IMR-90 (cell line): ENCODE data around the gene EXOC3L4. TPM values are rescaled to one million over a fixed set of nuclear protein-coding genes. Genes with fewer than 3 reads are reported as not detected.

Source experiments
- ATAC-seq: fragments of 200-7000 bp; cut with Tn5 transposase; 2 replicates; pipeline ENCODE4 v1.9.1; 2020; ENCODE audit warnings: low read depth, mild to moderate bottlenecking, moderate library complexity
- BruUV-seq: library from RNA; stranded (reverse); fragments of 400-500 nt; replicated peaks from 2 replicates; lab custom pipeline; 2021; lab: Mats Ljungman, UMichigan
- CTCF ChIA-PET: fragments of 300-600 bp; formaldehyde crosslinking; extraction: SDS; loops from one replicate; lab custom pipeline; 2021; ENCODE audit warnings: antibody characterized with exemption; lab: Yijun Ruan, JAX
- POLR2A ChIA-PET: fragments of 300-600 bp; sonication (Branson Sonifier 250); formaldehyde crosslinking; loops from one replicate; lab custom pipeline; 2022; ENCODE audit warnings: antibody characterized with exemption; ENCODE audit not compliant: unreplicated experiment; lab: Charles Lee
- DNase-seq: peaks from one replicate; pipeline ENCODE4 v3.0.0; 2013
- H2AFZ ChIP-seq: replicated peaks from 2 replicates; pipeline ENCODE3; 2013; ENCODE audit warnings: low read length, mild to moderate bottlenecking; ENCODE audit not compliant: poor library complexity
- H2AK5ac ChIP-seq: 2 replicates; pipeline ENCODE4 v1.6.1; 2013; ENCODE audit warnings: low read depth, low read length, inconsistent platforms
- H2AK9ac ChIP-seq: replicated peaks from 2 replicates; pipeline ENCODE3; 2013; ENCODE audit warnings: mild to moderate bottlenecking, low read depth, low read length, moderate library complexity; ENCODE audit not compliant: poor library complexity
- H2BK120ac ChIP-seq: 2 replicates; pipeline ENCODE4 v1.6.1; 2013; ENCODE audit warnings: low read depth, low read length, inconsistent platforms
- H2BK15ac ChIP-seq: 3 replicates; pipeline ENCODE4 v1.6.1; 2013; ENCODE audit warnings: low read depth, low read length, inconsistent platforms
- H2BK20ac ChIP-seq: 2 replicates; pipeline ENCODE4 v1.6.1; 2013; ENCODE audit warnings: low read depth, mild to moderate bottlenecking, inconsistent platforms, low read length, moderate library complexity
- H2BK5ac ChIP-seq: 2 replicates; pipeline ENCODE4 v1.6.1; 2013; ENCODE audit warnings: mild to moderate bottlenecking, low read depth, low read length, inconsistent platforms; ENCODE audit not compliant: poor library complexity, severe bottlenecking
- H3K14ac ChIP-seq: replicated peaks from 2 replicates; pipeline ENCODE4 v1.6.1; 2013; ENCODE audit warnings: low read depth, low read length, inconsistent platforms
- H3K18ac ChIP-seq: 2 replicates; pipeline ENCODE4 v1.6.1; 2013; ENCODE audit warnings: low read depth, low read length, control low read depth
- H3K23ac ChIP-seq: 2 replicates; pipeline ENCODE4 v1.6.1; 2013; ENCODE audit warnings: low read depth, low read length, inconsistent platforms
- H3K27ac ChIP-seq: 2 replicates; pipeline ENCODE4 v1.5.1; 2013; ENCODE audit warnings: mild to moderate bottlenecking, control low read depth, low read length; ENCODE audit not compliant: insufficient read depth
- H3K27me3 ChIP-seq: 2 replicates; pipeline ENCODE4 v1.6.1; 2013; ENCODE audit warnings: low read length; ENCODE audit not compliant: control insufficient read depth, insufficient read depth
- H3K36me3 ChIP-seq: 2 replicates; pipeline ENCODE4 v1.6.1; 2013; ENCODE audit warnings: low read length, mixed read lengths; ENCODE audit not compliant: control insufficient read depth, insufficient read depth
- H3K4ac ChIP-seq: 2 replicates; pipeline ENCODE4 v1.6.1; 2013; ENCODE audit warnings: low read depth, low read length, inconsistent platforms
- H3K4me1 ChIP-seq: 2 replicates; pipeline ENCODE4 v1.6.1; 2013; ENCODE audit warnings: low read length, mixed read lengths; ENCODE audit not compliant: control insufficient read depth, insufficient read depth
- H3K4me2 ChIP-seq: 2 replicates; pipeline ENCODE4 v1.6.1; 2013; ENCODE audit warnings: low read depth, mild to moderate bottlenecking, control low read depth, low read length, moderate library complexity
- H3K4me3 ChIP-seq: 2 replicates; pipeline ENCODE4 v1.5.1; 2013; ENCODE audit warnings: low read depth, mild to moderate bottlenecking, control low read depth, low read length, moderate library complexity; ENCODE audit not compliant: insufficient read depth
- H3K56ac ChIP-seq: 2 replicates; pipeline ENCODE4 v1.6.1; 2013; ENCODE audit warnings: low read length, inconsistent platforms; ENCODE audit not compliant: insufficient read depth; ENCODE audit errors: extremely low read depth
- H3K79me1 ChIP-seq, 2 experiments: 2 replicates each; pipeline ENCODE4 v1.6.1; 2013; ENCODE audit warnings: low read length in 2 of 2, inconsistent platforms in 1 of 2, low read depth in 1 of 2
- H3K9ac ChIP-seq: 2 replicates; pipeline ENCODE4 v1.6.1; 2013; ENCODE audit warnings: low read depth, low read length, control low read depth
- H3K9me1 ChIP-seq: 2 replicates; pipeline ENCODE4 v1.6.1; 2013; ENCODE audit warnings: low read length, inconsistent platforms; ENCODE audit not compliant: insufficient read depth
- H3K9me3 ChIP-seq: 2 replicates; pipeline ENCODE4 v1.6.1; 2013; ENCODE audit warnings: low read length; ENCODE audit not compliant: control insufficient read depth, insufficient read depth
- H4K20me1 ChIP-seq: 2 replicates; pipeline ENCODE4 v1.6.1; 2013; ENCODE audit warnings: low read length, inconsistent platforms; ENCODE audit not compliant: insufficient read depth
- H4K5ac ChIP-seq: 2 replicates; pipeline ENCODE4 v1.6.1; 2013; ENCODE audit warnings: mild to moderate bottlenecking, low read depth, low read length, control low read depth
- H4K8ac ChIP-seq, 2 experiments: 2 replicates each; pipeline ENCODE4 v1.6.1; 2013; ENCODE audit warnings: low read depth in 2 of 2, low read length in 2 of 2, control low read depth in 1 of 2, inconsistent platforms in 1 of 2
- H4K91ac ChIP-seq: 2 replicates; pipeline ENCODE4 v1.6.1; 2013; ENCODE audit warnings: low read depth, low read length, inconsistent platforms; ENCODE audit not compliant: insufficient read depth
- CHD1 ChIP-seq: IDR thresholded peaks from 2 replicates; pipeline ENCODE4 v1.6.1; 2012; ENCODE audit warnings: low read depth, low read length, improper control_type of control experiment
- MAFK ChIP-seq: IDR thresholded peaks from 2 replicates; pipeline ENCODE4 v1.6.1; 2012; ENCODE audit warnings: low read depth, low read length, improper control_type of control experiment
- RAD21 ChIP-seq: IDR thresholded peaks from 2 replicates; pipeline ENCODE4 v1.6.1; 2012; ENCODE audit warnings: low read length, improper control_type of control experiment
- RFX5 ChIP-seq: IDR thresholded peaks from 2 replicates; pipeline ENCODE4 v1.8.0; 2012; ENCODE audit warnings: low read depth, mild to moderate bottlenecking, low read length, moderate library complexity
- USF2 ChIP-seq: fragments of 150-350 bp; IDR thresholded peaks from 2 replicates; pipeline ENCODE4 v1.6.1; 2017; ENCODE audit warnings: mild to moderate bottlenecking, antibody characterized with exemption, low read length, low read depth
- WGBS, 2 experiments: methylation state at CpG; one replicate each; pipeline versions ENCODE4 v1.1.5 to v1.1.7; 2013; ENCODE audit warnings: missing lambda C conversion rate in 2 of 2; ENCODE audit not compliant: insufficient read length in 1 of 2; ENCODE audit errors: extremely low coverage in 2 of 2; 5-methylcytosine and 5-hydroxymethylcytosine counted together
- dilution Hi-C: fragments of 300-500 bp; cut with HindIII; formaldehyde crosslinking; loops from one replicate; pipeline ENCODE4 v1.14.3; 2018; ENCODE audit warnings: low sequenced_read_pairs; ENCODE audit not compliant: unreplicated experiment
- in situ Hi-C: fragments of 300-500 bp; cut with MboI; formaldehyde crosslinking; loops from 3 replicates; pipeline ENCODE4 v1.14.3; 2019; ENCODE audit warnings: low sequenced_read_pairs, inconsistent platforms, mixed read lengths
- intact Hi-C: fragments of 100-400 bp; cut with micrococcal nuclease; formaldehyde crosslinking; loops from 2 replicates; pipeline ENCODE4 v1.10.0; 2022
- polyA plus RNA-seq, 3 experiments: library from polyadenylated mRNA; depleted of rRNA; stranded (reverse); fragments of >200 nt; gene quantifications; 2 replicates each; pipeline ENCODE4 v1.2.3, GENCODE V29; 2012; ENCODE audit warnings: low replicate concordance in 1 of 3
- total RNA-seq: library from RNA; depleted of rRNA; stranded (reverse); fragments of >200 nt; gene quantifications from 2 replicates; pipeline ENCODE4 v1.2.3, GENCODE V29; 2012

The EXOC3L4 gene
- total and polyA plus RNA-seq, 2 of the 4 experiments (the other 2 are of a cell fraction) = not detected

GRCh38 chr14:103052407-103052806 lies 42.1 kb upstream of the EXOC3L4 start:
- no peak overlapping the region for H2BK20ac ChIP-seq
- H2AK9ac ChIP-seq = no peak overlapping the region
- H3K18ac ChIP-seq = no peak overlapping the region
- no peak overlapping the region for H2BK15ac ChIP-seq
- 81% methylated on average over 3 of the region's 10 CpGs; no CpG with 5 or more reads in 1 of the 2 experiments for WGBS, 2 experiments
- H3K27ac ChIP-seq = no peak overlapping the region
- H2BK5ac ChIP-seq = no peak overlapping the region
- H3K4me2 ChIP-seq = no peak overlapping the region
- dilution Hi-C loops (no loop called here), in situ Hi-C loops (no loop called here), intact Hi-C loops (loop anchor here (10.0 kb wide), 1 partner anchor 358 kb away; no protein-coding TSS in a partner anchor)
- TF ChIP-seq USF2 = no peak
- TF ChIP-seq RAD21 = no peak
- no peak for TF ChIP-seq MAFK
- no peak for TF ChIP-seq RFX5
- no peak for TF ChIP-seq CHD1
- ATAC-seq (no peak), DNase-seq (no peak)
- H3K56ac ChIP-seq = no peak overlapping the region; the same call in 1 of the 2 replicates
- peaks cover 3% of the 10 kb centered on the region for H3K9me1 ChIP-seq
- BruUV-seq = no TSS peak
- H4K8ac ChIP-seq = no peak overlapping the region
- H3K79me1 ChIP-seq = peaks cover 12 to 64% of the 10 kb centered on the region in 2 experiments
- no peak overlapping the region for H2BK120ac ChIP-seq
- H3K4me1 ChIP-seq = peaks cover 6% of the 10 kb centered on the region
- no peak overlapping the region for H3K4ac ChIP-seq
- H3K14ac ChIP-seq = no peak overlapping the region
- H3K9ac ChIP-seq = no peak overlapping the region
- no peak overlapping the region for H4K91ac ChIP-seq
- no peak overlapping the region for H2AFZ ChIP-seq
- no peaks in the 10 kb centered on the region for H3K27me3 ChIP-seq
- no peak overlapping the region for H3K4me3 ChIP-seq
- no peak overlapping the region for H4K5ac ChIP-seq
- peaks cover 5% of the 10 kb centered on the region; the same call in 1 of the 2 replicates for H3K36me3 ChIP-seq
- no peak overlapping the region for H3K23ac ChIP-seq
- no peak overlapping the region for H2AK5ac ChIP-seq
- H3K9me3 ChIP-seq = no peaks in the 10 kb centered on the region
- H4K20me1 ChIP-seq = peaks cover 83% of the 10 kb centered on the region
- CTCF ChIA-PET = no interaction called here
- POLR2A ChIA-PET = no interaction called here
